HS-27A (cell line): ENCODE measurements around the gene SOX14.

Experiments used
- DNase-seq: peaks from one replicate; pipeline ENCODE4 v3.0.0-alpha.2; 2012; ENCODE audit warnings: low read depth, missing footprints

SOX14 gene

GRCh38 chr3:137764001-137764433 is at the start of gene SOX14:
SOX14 (plus strand) TSS chr3:137764315; CDS start chr3:137764785, 470 bp downstream.
- no peak for DNase-seq

GRCh38 chr3:137714551-137714950 is 49.6 kb upstream of the SOX14 start:
- no peak for DNase-seq

- DNase-seq = no peak
Measured at GRCh38 chr3:137724240-137724639, 39.9 kb upstream of the SOX14 start.

- no peak for DNase-seq
Measured at GRCh38 chr3:137737208-137737607, 26.9 kb upstream of the SOX14 start.

GRCh38 chr3:137738710-137739109 is 25.4 kb upstream of the SOX14 start:
- DNase-seq = no peak

GRCh38 chr3:137743608-137744007 is 20.5 kb upstream of the SOX14 start:
- DNase-seq = no peak

- no peak for DNase-seq
Measured at GRCh38 chr3:137746808-137747207, 17.3 kb upstream of the SOX14 start.

- DNase-seq = no peak
Measured at GRCh38 chr3:137759505-137759904, 4.6 kb upstream of the SOX14 start.

GRCh38 chr3:137760341-137761098 is 3.6 kb upstream of the SOX14 start:
- DNase-seq = no peak

GRCh38 chr3:137761099-137761562 is 3.0 kb upstream of the SOX14 start:
- DNase-seq = no peak

- DNase-seq = no peak
Measured at GRCh38 chr3:137761563-137762503, 2.3 kb upstream of the SOX14 start.

GRCh38 chr3:137762674-137763593 is 1.2 kb upstream of the SOX14 start:
- no peak for DNase-seq

GRCh38 chr3:137763594-137763938 is 549 bp upstream of the SOX14 start:
- no peak for DNase-seq

GRCh38 chr3:137764563-137765309 is 621 bp downstream of the SOX14 start:
- DNase-seq = no peak

- no peak for DNase-seq
Measured at GRCh38 chr3:137765310-137766033, 1.4 kb downstream of the SOX14 start.

- DNase-seq = no peak
Measured at GRCh38 chr3:137766041-137766875, 2.1 kb downstream of the SOX14 start.

- no peak for DNase-seq
Measured at GRCh38 chr3:137766876-137767537, 2.9 kb downstream of the SOX14 start.

- no peak for DNase-seq
Measured at GRCh38 chr3:137767538-137768360, 3.6 kb downstream of the SOX14 start.
